HepG2 (cell line): ENCODE data around the gene EFNA4. TPM values are rescaled to one million over a fixed set of nuclear protein-coding genes. Genes with fewer than 3 reads are reported as not detected.

ENCODE experiments used
- ARNT2 ChIP-seq: sonication (generic); formaldehyde crosslinking; IDR thresholded peaks from 2 replicates; pipeline ENCODE4 v1.8.0; 2022; ENCODE audit warnings: mild to moderate bottlenecking, low read depth, missing genetic modification reagents, moderate library complexity
- HDAC2 ChIP-seq: sonication (generic); formaldehyde crosslinking; IDR thresholded peaks from 2 replicates; pipeline ENCODE4 v1.4.0; 2020; ENCODE audit warnings: missing genetic modification reagents
- HNRNPH1 ChIP-seq: fragments of 200-400 bp; formaldehyde crosslinking; optimal IDR thresholded peaks from 2 replicates; pipeline ENCODE3; 2017; ENCODE audit warnings: mild to moderate bottlenecking, low read depth, low read length
- HOXA7 ChIP-seq: sonication (generic); formaldehyde crosslinking; IDR thresholded peaks from 2 replicates; pipeline ENCODE4 v1.8.1; 2022; ENCODE audit warnings: mild to moderate bottlenecking, missing genetic modification reagents, moderate library complexity
- ISX ChIP-seq: sonication (generic); formaldehyde crosslinking; conservative IDR thresholded peaks from 2 replicates; pipeline ENCODE4 v1.5.0; 2020; ENCODE audit warnings: missing genetic modification reagents
- YY1 ChIP-seq: IDR thresholded peaks from 2 replicates; pipeline ENCODE4 v1.6.1; 2011; ENCODE audit warnings: low read length, low read depth, moderate library complexity, mild to moderate bottlenecking; ENCODE audit not compliant: insufficient read depth, insufficient replicate concordance
- ZNF501 ChIP-seq: sonication (generic); formaldehyde crosslinking; IDR thresholded peaks from 2 replicates; pipeline ENCODE4 v1.5.1; 2020; ENCODE audit warnings: mild to moderate bottlenecking, moderate library complexity, missing genetic modification reagents
- ZNF768 ChIP-seq: sonication (generic); formaldehyde crosslinking; IDR thresholded peaks from 2 replicates; pipeline ENCODE4 v1.4.0; 2020; ENCODE audit warnings: missing genetic modification reagents
- ZNF839 ChIP-seq: sonication (generic); formaldehyde crosslinking; IDR thresholded peaks from 2 replicates; pipeline ENCODE4 v1.4.0; 2020; ENCODE audit warnings: missing genetic modification reagents, mild to moderate bottlenecking, borderline replicate concordance
- polyA plus RNA-seq, 8 experiments: library from polyadenylated mRNA; depleted of rRNA in 3 of 8; stranded (reverse) in 7 of 8; unstranded in 1 of 8; fragments of >200 nt; fragmentation: Illumina TruSeq in 4 of 8; extraction: Trizol in 4 of 8; gene quantifications; 2 replicates each; pipeline versions ENCODE4 v1.2.1 to v1.2.3, GENCODE V29; 2011 to 2016; ENCODE audit warnings: low read depth in 4 of 8, missing spikeins in 1 of 8, mixed read lengths in 1 of 8; ENCODE audit not compliant: insufficient read depth in 1 of 8
- total RNA-seq, 5 experiments: library from RNA; depleted of rRNA; stranded (reverse); fragments of >200 nt; fragmentation: Illumina TruSeq; extraction: Trizol; gene quantifications; 2 replicates each; pipeline ENCODE4 v1.2.3, GENCODE V29; 2016; ENCODE audit warnings: low read depth in 1 of 5
- TF ChIP-seq, protein P1 (sequence below): sonication (generic); formaldehyde crosslinking; IDR thresholded peaks from 2 replicates; pipeline ENCODE4 v1.8.0; 2023; ENCODE audit warnings: mild to moderate bottlenecking, missing genetic modification reagents
- TF ChIP-seq, protein P2 (sequence below): IDR thresholded peaks from 2 replicates; pipeline ENCODE4 v1.6.1; 2016; ENCODE audit warnings: low read depth, borderline replicate concordance
- TF ChIP-seq, protein P3 (sequence below): sonication (generic); formaldehyde crosslinking; IDR thresholded peaks from 2 replicates; pipeline ENCODE4 v1.4.0; 2020; ENCODE audit warnings: missing genetic modification reagents, borderline replicate concordance
- TF ChIP-seq, protein P4 (sequence below): sonication (generic); formaldehyde crosslinking; IDR thresholded peaks from 2 replicates; pipeline ENCODE4 v1.4.0; 2020; ENCODE audit warnings: missing genetic modification reagents, mild to moderate bottlenecking, borderline replicate concordance
- TF ChIP-seq, protein P5 (sequence below): sonication (generic); formaldehyde crosslinking; IDR thresholded peaks from 2 replicates; pipeline ENCODE4 v1.9.0; 2021; ENCODE audit warnings: missing genetic modification reagents, borderline replicate concordance

The EFNA4 gene
- total and polyA plus RNA-seq, 2 of the 13 experiments (the other 11 are each of a cell fraction or from before 2014, with no cell fraction given), result 12.0 to 17.2 TPM

DNA sequence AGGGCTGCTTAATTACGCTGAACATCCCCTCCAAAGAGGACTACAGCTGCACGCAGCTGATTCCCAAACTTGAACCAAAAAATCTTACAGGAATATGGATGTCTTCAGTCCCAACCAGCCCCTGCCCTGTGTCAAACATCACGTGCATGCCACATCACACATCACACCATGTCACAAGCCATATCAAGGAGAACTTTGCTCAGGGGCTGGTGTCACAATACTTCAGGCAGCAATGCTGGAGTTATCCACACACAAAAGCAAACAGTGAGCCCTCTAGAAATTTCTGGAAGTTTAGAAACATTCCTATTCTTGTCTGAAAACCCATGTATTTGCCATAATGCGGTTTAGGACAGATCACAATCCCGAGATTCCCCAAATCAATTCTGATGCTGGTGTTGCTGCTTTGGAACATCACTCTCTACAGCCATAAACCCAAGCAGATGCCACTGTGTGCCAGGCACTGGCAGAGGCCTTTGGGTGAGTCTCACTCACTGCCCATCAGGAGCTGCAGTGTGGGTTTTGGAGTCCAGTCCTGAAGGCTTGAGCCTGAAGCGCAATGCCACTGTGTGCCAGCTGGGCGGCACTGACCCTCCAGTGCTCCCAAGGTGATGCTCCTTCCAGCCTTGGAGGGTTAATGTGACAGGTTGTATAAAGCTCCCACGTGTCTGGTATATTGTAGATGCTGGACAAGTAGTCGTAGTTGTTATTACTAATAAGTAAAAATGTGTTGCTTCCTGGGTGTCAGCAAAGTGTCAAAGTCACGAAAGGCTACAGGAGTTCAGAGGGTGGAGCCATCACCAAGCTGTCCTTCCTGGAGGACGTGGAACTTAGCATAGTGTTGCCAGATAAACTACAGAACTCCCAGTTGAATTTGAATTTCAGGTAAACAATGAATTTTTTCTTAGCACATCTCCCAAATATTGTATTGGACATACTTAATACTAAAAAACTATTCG lies 44.0 kb downstream of the EFNA4 start (continued):
- TF ChIP-seq, protein P1, sequence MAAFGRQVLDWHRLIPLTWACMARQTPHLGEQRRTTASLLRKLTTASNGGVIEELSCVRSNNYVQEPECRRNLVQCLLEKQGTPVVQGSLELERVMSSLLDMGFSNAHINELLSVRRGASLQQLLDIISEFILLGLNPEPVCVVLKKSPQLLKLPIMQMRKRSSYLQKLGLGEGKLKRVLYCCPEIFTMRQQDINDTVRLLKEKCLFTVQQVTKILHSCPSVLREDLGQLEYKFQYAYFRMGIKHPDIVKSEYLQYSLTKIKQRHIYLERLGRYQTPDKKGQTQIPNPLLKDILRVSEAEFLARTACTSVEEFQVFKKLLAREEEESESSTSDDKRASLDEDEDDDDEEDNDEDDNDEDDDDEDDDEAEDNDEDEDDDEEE (CRISPR knock-in tag), result no peak
- TF ChIP-seq HOXA7 (CRISPR knock-in tag) (no peak), ZNF768 (no peak), HNRNPH1 (no peak), ISX (no peak), ARNT2 (no peak), HDAC2 (peak; percentile 62; the same call in 1 of the 2 replicates), ZNF839 (CRISPR knock-in tag) (no peak), YY1 (no peak), ZNF501 (CRISPR knock-in tag) (0 out of 2 replicates have a peak, but pooled peaks have one; percentile 62)
- TF ChIP-seq, protein P2, sequence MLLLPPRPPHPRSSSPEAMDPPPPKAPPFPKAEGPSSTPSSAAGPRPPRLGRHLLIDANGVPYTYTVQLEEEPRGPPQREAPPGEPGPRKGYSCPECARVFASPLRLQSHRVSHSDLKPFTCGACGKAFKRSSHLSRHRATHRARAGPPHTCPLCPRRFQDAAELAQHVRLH (CRISPR knock-in tag), result no peak
- TF ChIP-seq, protein P3, sequence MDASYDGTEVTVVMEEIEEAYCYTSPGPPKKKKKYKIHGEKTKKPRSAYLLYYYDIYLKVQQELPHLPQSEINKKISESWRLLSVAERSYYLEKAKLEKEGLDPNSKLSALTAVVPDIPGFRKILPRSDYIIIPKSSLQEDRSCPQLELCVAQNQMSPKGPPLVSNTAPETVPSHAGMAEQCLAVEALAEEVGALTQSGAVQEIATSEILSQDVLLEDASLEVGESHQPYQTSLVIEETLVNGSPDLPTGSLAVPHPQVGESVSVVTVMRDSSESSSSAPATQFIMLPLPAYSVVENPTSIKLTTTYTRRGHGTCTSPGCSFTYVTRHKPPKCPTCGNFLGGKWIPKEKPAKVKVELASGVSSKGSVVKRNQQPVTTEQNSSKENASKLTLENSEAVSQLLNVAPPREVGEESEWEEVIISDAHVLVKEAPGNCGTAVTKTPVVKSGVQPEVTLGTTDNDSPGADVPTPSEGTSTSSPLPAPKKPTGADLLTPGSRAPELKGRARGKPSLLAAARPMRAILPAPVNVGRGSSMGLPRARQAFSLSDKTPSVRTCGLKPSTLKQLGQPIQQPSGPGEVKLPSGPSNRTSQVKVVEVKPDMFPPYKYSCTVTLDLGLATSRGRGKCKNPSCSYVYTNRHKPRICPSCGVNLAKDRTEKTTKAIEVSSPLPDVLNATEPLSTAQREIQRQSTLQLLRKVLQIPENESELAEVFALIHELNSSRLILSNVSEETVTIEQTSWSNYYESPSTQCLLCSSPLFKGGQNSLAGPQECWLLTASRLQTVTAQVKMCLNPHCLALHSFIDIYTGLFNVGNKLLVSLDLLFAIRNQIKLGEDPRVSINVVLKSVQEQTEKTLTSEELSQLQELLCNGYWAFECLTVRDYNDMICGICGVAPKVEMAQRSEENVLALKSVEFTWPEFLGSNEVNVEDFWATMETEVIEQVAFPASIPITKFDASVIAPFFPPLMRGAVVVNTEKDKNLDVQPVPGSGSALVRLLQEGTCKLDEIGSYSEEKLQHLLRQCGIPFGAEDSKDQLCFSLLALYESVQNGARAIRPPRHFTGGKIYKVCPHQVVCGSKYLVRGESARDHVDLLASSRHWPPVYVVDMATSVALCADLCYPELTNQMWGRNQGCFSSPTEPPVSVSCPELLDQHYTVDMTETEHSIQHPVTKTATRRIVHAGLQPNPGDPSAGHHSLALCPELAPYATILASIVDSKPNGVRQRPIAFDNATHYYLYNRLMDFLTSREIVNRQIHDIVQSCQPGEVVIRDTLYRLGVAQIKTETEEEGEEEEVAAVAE (CRISPR knock-in tag), result no peak
- TF ChIP-seq, protein P4, sequence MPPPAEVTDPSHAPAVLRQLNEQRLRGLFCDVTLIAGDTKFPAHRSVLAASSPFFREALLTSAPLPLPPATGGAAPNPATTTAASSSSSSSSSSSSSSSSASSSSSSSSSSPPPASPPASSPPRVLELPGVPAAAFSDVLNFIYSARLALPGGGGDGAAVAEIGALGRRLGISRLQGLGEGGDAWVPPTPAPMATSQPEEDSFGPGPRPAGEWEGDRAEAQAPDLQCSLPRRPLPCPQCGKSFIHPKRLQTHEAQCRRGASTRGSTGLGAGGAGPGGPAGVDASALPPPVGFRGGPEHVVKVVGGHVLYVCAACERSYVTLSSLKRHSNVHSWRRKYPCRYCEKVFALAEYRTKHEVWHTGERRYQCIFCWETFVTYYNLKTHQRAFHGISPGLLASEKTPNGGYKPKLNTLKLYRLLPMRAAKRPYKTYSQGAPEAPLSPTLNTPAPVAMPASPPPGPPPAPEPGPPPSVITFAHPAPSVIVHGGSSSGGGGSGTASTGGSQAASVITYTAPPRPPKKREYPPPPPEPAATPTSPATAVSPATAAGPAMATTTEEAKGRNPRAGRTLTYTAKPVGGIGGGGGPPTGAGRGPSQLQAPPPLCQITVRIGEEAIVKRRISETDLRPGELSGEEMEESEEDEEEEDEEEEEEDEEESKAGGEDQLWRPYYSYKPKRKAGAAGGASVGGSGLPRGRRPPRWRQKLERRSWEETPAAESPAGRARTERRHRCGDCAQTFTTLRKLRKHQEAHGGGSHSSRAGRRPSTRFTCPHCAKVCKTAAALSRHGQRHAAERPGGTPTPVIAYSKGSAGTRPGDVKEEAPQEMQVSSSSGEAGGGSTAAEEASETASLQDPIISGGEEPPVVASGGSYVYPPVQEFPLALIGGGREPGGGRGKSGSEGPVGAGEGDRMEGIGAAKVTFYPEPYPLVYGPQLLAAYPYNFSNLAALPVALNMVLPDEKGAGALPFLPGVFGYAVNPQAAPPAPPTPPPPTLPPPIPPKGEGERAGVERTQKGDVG, result no peak
- TF ChIP-seq, protein P5, sequence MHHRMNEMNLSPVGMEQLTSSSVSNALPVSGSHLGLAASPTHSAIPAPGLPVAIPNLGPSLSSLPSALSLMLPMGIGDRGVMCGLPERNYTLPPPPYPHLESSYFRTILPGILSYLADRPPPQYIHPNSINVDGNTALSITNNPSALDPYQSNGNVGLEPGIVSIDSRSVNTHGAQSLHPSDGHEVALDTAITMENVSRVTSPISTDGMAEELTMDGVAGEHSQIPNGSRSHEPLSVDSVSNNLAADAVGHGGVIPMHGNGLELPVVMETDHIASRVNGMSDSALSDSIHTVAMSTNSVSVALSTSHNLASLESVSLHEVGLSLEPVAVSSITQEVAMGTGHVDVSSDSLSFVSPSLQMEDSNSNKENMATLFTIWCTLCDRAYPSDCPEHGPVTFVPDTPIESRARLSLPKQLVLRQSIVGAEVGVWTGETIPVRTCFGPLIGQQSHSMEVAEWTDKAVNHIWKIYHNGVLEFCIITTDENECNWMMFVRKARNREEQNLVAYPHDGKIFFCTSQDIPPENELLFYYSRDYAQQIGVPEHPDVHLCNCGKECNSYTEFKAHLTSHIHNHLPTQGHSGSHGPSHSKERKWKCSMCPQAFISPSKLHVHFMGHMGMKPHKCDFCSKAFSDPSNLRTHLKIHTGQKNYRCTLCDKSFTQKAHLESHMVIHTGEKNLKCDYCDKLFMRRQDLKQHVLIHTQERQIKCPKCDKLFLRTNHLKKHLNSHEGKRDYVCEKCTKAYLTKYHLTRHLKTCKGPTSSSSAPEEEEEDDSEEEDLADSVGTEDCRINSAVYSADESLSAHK (CRISPR knock-in tag), result no peak
